Mucosa of descending colon (tissue), 3 donors: ENCODE results near the gene SULT2B1. TPM values are rescaled to one million over a fixed set of nuclear protein-coding genes. Genes with fewer than 3 reads are reported as not detected.

ENCODE experiments used
- ATAC-seq: fragments of 200-7000 bp; cut with Tn5 transposase; one replicate; pipeline ENCODE4 v1.9.1; 2020; ENCODE audit warnings: mild to moderate bottlenecking, moderate library complexity
- DNase-seq, 3 donors: peaks; one replicate each; pipeline ENCODE4 v3.0.0-alpha.2; 2020
- H3K36me3 ChIP-seq: fragments of 200-600 bp; one replicate; pipeline ENCODE4 v1.8.0; 2021; ENCODE audit warnings: low read depth, mild to moderate bottlenecking
- H3K4me1 ChIP-seq: fragments of 200-600 bp; one replicate; pipeline ENCODE4 v1.8.0; 2021; ENCODE audit warnings: low read depth, mild to moderate bottlenecking
- H3K4me3 ChIP-seq: fragments of 200-600 bp; one replicate; pipeline ENCODE4 v1.8.0; 2021; ENCODE audit warnings: mild to moderate bottlenecking
- H3K9me3 ChIP-seq: fragments of 200-600 bp; one replicate; pipeline ENCODE4 v1.8.0; 2021; ENCODE audit warnings: mild to moderate bottlenecking
- CTCF ChIP-seq: fragments of 200-600 bp; IDR thresholded peaks from one replicate; pipeline ENCODE4 v1.8.0; 2022; ENCODE audit warnings: antibody characterized with exemption, mild to moderate bottlenecking
- intact Hi-C, 2 donors: fragments of 100-400 bp; cut with DNase I in 1 of 2; cut with micrococcal nuclease in 1 of 2; formaldehyde crosslinking; loops; one replicate each; pipeline versions ENCODE4 v1.11.0 to v1.11.1; 2022; cut with DNase I, micrococcal nuclease
- total RNA-seq, 3 donors: library from RNA; stranded (reverse); fragmentation: NEBNext Ultra II Directional in 2 of 3; extraction: Animal tissue kit (Norgen Biotek cat#: 25700) in 2 of 3; gene quantifications; one replicate each; pipeline versions ENCODE4 v1.2.1 to v1.2.4, GENCODE V29; 2021 to 2023
- donor health status: DM: no; HTN: no; CAD: no; lungs with moderate emphysema.
- donor health status: DM: no; HTN: no; CAD: no.
- donor health status: DM: no; HTN: yes; CAD: no.

The SULT2B1 gene
- total RNA-seq, 3 donors from 2014 or later = 0.51 to 3.1 (median 1.1) TPM

DNA sequence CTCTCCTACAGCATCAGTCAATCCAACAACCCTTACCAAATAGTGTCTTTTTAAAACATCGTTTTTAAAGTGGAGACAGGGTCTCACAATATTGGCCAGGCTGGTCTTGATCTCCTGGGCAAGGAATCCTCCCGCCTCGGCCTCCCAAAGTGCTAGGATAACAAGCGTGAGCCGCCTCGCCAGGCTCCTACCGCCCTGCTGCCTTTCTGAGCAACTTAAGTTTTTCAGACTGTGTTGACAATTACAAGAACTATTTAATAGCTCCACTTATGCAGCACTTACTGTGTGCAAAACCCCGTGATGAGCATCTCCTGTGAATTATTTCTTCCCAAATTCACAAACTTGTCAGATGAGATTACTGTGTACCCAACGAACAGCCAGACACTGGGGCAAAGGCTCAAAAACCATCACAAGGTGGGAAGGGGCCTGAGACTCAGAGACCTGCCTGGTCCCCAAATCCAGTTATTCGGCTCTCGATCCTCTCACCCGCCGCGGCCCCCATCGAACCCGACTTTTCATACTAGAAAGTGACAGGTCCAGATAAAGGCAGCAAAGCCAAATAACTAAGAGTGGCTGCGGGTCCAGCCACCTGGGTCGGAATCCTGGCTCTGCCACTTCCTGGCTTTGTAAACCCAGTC lies 66.4 kb downstream of the SULT2B1 start:
- ATAC-seq (no peak), DNase-seq (peak in 1 of 3 donors; percentile 53)
- no peaks in the 10 kb centered on the region for H3K9me3 ChIP-seq
- peak overlapping the region; percentile 86 for H3K4me3 ChIP-seq
- intact Hi-C loops = no loop called here
- H3K36me3 ChIP-seq = peaks cover 3% of the 10 kb centered on the region
- no peak for TF ChIP-seq CTCF
- H3K4me1 ChIP-seq = peaks cover 38% of the 10 kb centered on the region

GRCh38 chr19:48618916-48619691 lies 67.1 kb downstream of the SULT2B1 start, which contains the start of the genes RPL18 and SPHK2:
TSS of gene RPL18 (minus strand) at chr19:48619178. CDS start at chr19:48619143, 35 bp downstream.
TSS of gene SPHK2 (plus strand) at chr19:48619506. CDS start at chr19:48620515, 1,009 bp downstream.
- ATAC-seq (peak; percentile 74), DNase-seq (peak; percentile 96 to 99 (median 97))
- H3K4me3 ChIP-seq = peak within 1 kb of the TSS; percentile 86
- H3K9me3 ChIP-seq = no peaks in the 10 kb centered on the region
- H3K4me1 ChIP-seq = peaks cover 44% of the 10 kb centered on the region
- peak; percentile 7 for TF ChIP-seq CTCF
- H3K36me3 ChIP-seq = peaks cover 3% of the 10 kb centered on the region
- intact Hi-C loops = no loop called here

DNA sequence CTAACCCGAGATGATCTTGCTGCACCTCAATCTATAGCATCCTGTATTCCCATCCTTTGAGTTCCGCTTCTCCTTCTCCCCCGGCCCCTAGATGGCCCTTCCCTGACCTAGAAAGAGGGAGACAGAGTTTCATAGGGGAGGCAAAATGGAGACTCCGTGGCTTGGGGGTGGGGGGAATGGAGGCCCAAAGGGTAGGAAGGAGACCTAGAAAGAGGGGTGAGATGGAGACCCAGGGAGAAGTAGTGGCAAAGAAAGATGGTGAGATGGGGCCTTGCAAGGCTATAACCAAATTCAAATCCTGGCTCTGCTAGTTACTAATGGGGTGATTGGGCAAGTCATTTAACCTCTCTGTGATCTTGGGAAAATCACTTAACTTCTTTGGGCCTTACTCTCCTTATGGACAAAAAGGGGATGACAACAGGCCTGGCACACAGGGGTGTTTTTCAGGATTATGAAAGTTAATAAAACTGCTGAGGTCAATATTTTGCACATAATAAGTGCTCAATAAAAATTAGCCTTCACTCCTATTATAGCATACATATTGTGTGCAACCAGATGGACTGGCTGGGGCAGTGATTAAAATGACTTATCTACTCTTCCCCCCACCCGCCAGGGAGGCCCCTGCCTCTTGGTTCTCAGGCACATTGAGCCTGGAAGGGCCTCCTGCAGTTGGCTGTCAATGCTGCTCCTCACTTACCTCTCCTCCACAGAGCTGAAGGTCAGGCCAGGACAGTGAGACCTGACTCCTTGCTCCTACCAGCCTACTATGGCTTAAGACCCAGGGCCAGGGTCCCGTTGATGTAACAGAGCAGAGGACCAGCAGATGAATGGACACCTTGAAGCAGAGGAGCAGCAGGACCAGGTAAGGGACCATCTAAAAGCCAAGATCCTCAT lies 68.0 kb downstream of the SULT2B1 start:
- intact Hi-C loops = no loop called here
- Histone ChIP-seq H3K9me3 (no peaks in the 10 kb centered on the region), H3K4me3 (peak overlapping the region; percentile 86), H3K36me3 (peaks cover 3% of the 10 kb centered on the region), H3K4me1 (peaks cover 44% of the 10 kb centered on the region)
- DNase-seq (no peak), ATAC-seq (no peak)
- peak; percentile 10 for TF ChIP-seq CTCF

DNA sequence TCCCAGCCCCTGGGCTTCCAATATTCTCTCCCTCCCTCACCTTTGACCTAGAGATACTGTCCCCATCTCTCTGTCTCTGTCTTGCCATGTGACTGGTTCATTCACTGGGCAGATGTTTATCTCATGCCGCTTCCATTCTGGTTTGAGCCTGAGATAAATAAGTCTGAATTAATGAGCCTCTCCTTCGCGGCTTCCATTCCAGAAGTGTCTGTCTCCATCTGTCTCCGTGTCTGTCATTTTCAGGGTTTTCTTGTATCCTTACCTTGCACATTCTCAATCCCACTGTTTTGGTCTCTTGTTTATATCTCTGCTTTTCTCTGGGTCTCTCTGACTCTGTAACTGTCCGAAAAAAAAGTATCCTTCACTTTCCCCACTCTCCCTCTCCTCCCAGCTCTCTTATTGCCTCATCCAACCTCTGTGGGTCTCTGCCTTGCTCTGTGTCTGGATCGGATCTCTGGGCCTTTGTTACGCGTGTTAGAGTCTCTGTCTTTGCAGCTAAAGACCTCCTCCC lies 71.6 kb downstream of the SULT2B1 start:
- no peak for ATAC-seq
- Histone ChIP-seq H3K4me1 (peaks cover 34% of the 10 kb centered on the region), H3K36me3 (peaks cover 3% of the 10 kb centered on the region), H3K4me3 (no peak overlapping the region), H3K9me3 (no peaks in the 10 kb centered on the region)
- no peak for DNase-seq
- intact Hi-C loops = no loop called here
- no peak for TF ChIP-seq CTCF

GRCh38 chr19:48624067-48624594 lies 72.2 kb downstream of the SULT2B1 start:
- TF ChIP-seq CTCF = no peak

More at GRCh38 chr19:48624067-48624594, 72.2 kb downstream of the SULT2B1 start:
- Histone ChIP-seq H3K4me1 (peaks cover 38% of the 10 kb centered on the region), H3K9me3 (no peaks in the 10 kb centered on the region), H3K4me3 (peak overlapping the region; percentile 20), H3K36me3 (peaks cover 2% of the 10 kb centered on the region)
- intact Hi-C loops = no loop called here
- DNase-seq (peak; percentile 98 to 99 (median 99)), ATAC-seq (peak; percentile 80)
